Common myeloid progenitor, CD34-positive (primary cell): Measurements from ENCODE around the gene MUC12.
"Not testable (repeated sequence)": the region's sequence is repeated elsewhere in the genome, so short reads cannot be mapped to it uniquely, and the experiment has no call there.

ENCODE experiments used
- CTCF ChIA-PET: fragments of 350-600 bp; sonication (Branson Sonifier 250); formaldehyde crosslinking; loops from one replicate; lab custom pipeline; 2021; ENCODE audit warnings: antibody characterized with exemption; lab: Charles Lee
- POLR2A ChIA-PET: fragments of 350-600 bp; sonication (Branson Sonifier 250); formaldehyde crosslinking; loops from one replicate; lab custom pipeline; 2021; ENCODE audit warnings: antibody characterized with exemption; lab: Charles Lee
- DNase-seq, 3 donors: peaks; one replicate each; pipeline versions ENCODE4 v3.0.0 to v3.0.0-alpha.2; 2013
- H3K27ac ChIP-seq, 2 experiments: 1 replicate in 1 of 2; 2 replicates in 1 of 2; pipeline ENCODE4 v1.7.0; 2013; ENCODE audit warnings: inconsistent platforms in 2 of 2, low read length in 2 of 2, mild to moderate bottlenecking in 2 of 2, low read depth in 1 of 2, moderate library complexity in 1 of 2; ENCODE audit not compliant: severe bottlenecking in 2 of 2, insufficient read depth in 1 of 2, poor library complexity in 1 of 2
- H3K27me3 ChIP-seq, 5 experiments: replicated peaks in 2 of 5; 1 replicate in 3 of 5; 2 replicates in 2 of 5; pipeline versions ENCODE4 v1.6.1 to v1.7.0; 2013; ENCODE audit warnings: low read length in 4 of 5, mild to moderate bottlenecking in 2 of 5, moderate library complexity in 2 of 5, inconsistent platforms in 1 of 5; ENCODE audit not compliant: insufficient read depth in 5 of 5, control insufficient read depth in 4 of 5
- H3K36me3 ChIP-seq, 4 experiments: 1 replicate in 2 of 4; 2 replicates in 2 of 4; pipeline versions ENCODE4 v1.6.1 to v1.7.0; 2013; ENCODE audit warnings: low read length in 3 of 4, control low read depth in 1 of 4, mild to moderate bottlenecking in 1 of 4; ENCODE audit not compliant: control insufficient read depth in 4 of 4, insufficient read depth in 4 of 4
- H3K4me1 ChIP-seq, 4 experiments: 1 replicate in 3 of 4; 2 replicates in 1 of 4; pipeline versions ENCODE4 v1.6.1 to v1.7.1; 2013; ENCODE audit warnings: low read length in 3 of 4, mild to moderate bottlenecking in 3 of 4, control low read depth in 1 of 4, inconsistent platforms in 1 of 4, moderate library complexity in 1 of 4; ENCODE audit not compliant: control insufficient read depth in 4 of 4, insufficient read depth in 4 of 4; ENCODE audit errors: control extremely low read depth in 1 of 4
- H3K4me3 ChIP-seq, 7 experiments: 1 replicate in 4 of 7; 2 replicates in 3 of 7; pipeline versions ENCODE4 v1.5.1 to v1.7.0; 2013; ENCODE audit warnings: mild to moderate bottlenecking in 7 of 7, low read length in 6 of 7, moderate library complexity in 6 of 7, inconsistent platforms in 2 of 7, low read depth in 2 of 7, control low read depth in 1 of 7; ENCODE audit not compliant: insufficient read depth in 4 of 7, control insufficient read depth in 1 of 7; ENCODE audit errors: extremely low read depth in 1 of 7
- H3K9me3 ChIP-seq, 5 experiments: 1 replicate in 4 of 5; 2 replicates in 1 of 5; pipeline versions ENCODE4 v1.6.1 to v1.7.1; 2013; ENCODE audit warnings: low read length in 4 of 5, mild to moderate bottlenecking in 2 of 5, inconsistent platforms in 1 of 5, low read depth in 1 of 5, moderate library complexity in 1 of 5; ENCODE audit not compliant: control insufficient read depth in 4 of 5, insufficient read depth in 2 of 5; ENCODE audit errors: control extremely low read depth in 1 of 5
- WGBS: methylation state at CpG from one replicate; pipeline ENCODE4 v1.1.5; 2013; ENCODE audit not compliant: insufficient coverage; 5-methylcytosine and 5-hydroxymethylcytosine counted together

Gene MUC12

GRCh38 chr7:101058355-101058754 lies 89.0 kb downstream of the MUC12 start:
- H3K36me3 ChIP-seq = no peaks in the 10 kb centered on the region
- POLR2A ChIA-PET = no interaction called here
- H3K27me3 ChIP-seq = peaks cover 5 to 46% (median 19%) of the 10 kb centered on the region in 5 experiments
- peak; percentile 39 to 74 (median 67) for DNase-seq
- 31% methylated on average over 6 of the region's 9 CpGs for WGBS
- peaks cover 0 to 2% (median 0%) of the 10 kb centered on the region in 4 experiments for H3K4me1 ChIP-seq
- no peak overlapping the region for H3K27ac ChIP-seq
- no peaks in the 10 kb centered on the region for H3K9me3 ChIP-seq
- CTCF ChIA-PET = interaction anchor here (0.9 to 2.6 kb wide), 10 partner anchors 9 to 330 kb away, joined by 3 to 19 read pairs (median 7); partner anchors contain the start of gene ACHE
- H3K4me3 ChIP-seq = no peak overlapping the region

- no peak overlapping the region for H3K27ac ChIP-seq
- H3K4me3 ChIP-seq = no peak overlapping the region
- no peaks in the 10 kb centered on the region for H3K9me3 ChIP-seq
- POLR2A ChIA-PET = no interaction called here
- no peak for DNase-seq
- CTCF ChIA-PET = interaction anchor here (0.7 to 2.6 kb wide), 7 partner anchors 16 to 726 kb away, joined by 3 to 19 read pairs (median 6); partner anchors contain the start of gene ACHE
- H3K36me3 ChIP-seq = no peaks in the 10 kb centered on the region
- peaks cover 5 to 49% (median 17%) of the 10 kb centered on the region in 5 experiments for H3K27me3 ChIP-seq
- peaks cover 0 to 2% (median 0%) of the 10 kb centered on the region in 4 experiments for H3K4me1 ChIP-seq
- 31% methylated on average over 7 of the region's 9 CpGs for WGBS
Observed at GRCh38 chr7:101059620-101059942, 90.2 kb downstream of the MUC12 start.

- H3K27me3 ChIP-seq = peaks cover 3 to 47% (median 14%) of the 10 kb centered on the region in 5 experiments
- H3K4me1 ChIP-seq = peaks cover 0 to 2% (median 0%) of the 10 kb centered on the region in 4 experiments
- no peak overlapping the region for H3K4me3 ChIP-seq
- H3K9me3 ChIP-seq = no peaks in the 10 kb centered on the region
- CTCF ChIA-PET = interaction anchor here (1.0 kb wide), 1 partner anchor 78 kb away, joined by 3 read pairs; no protein-coding TSS in a partner anchor
- WGBS = no CpG with 5 or more reads among the region's 5 CpGs
- DNase-seq = no peak
- no peak overlapping the region for H3K27ac ChIP-seq
- POLR2A ChIA-PET = no interaction called here
- H3K36me3 ChIP-seq = no peaks in the 10 kb centered on the region
Observed at GRCh38 chr7:101060992-101061391, 91.6 kb downstream of the MUC12 start.

GRCh38 chr7:101064176-101064550 lies 94.8 kb downstream of the MUC12 start:
- H3K4me3 ChIP-seq, H3K4me1 ChIP-seq, POLR2A ChIA-PET, H3K27ac ChIP-seq, H3K36me3 ChIP-seq, H3K9me3 ChIP-seq: not testable (repeated sequence)
- H3K27me3 ChIP-seq = peaks cover 0 to 34% (median 3%) of the 10 kb centered on the region in 5 experiments
- DNase-seq = peak in 1 of 3 donors; percentile 7
- CTCF ChIA-PET = interaction anchor here (0.9 kb wide), 1 partner anchor 13 kb away, joined by 4 read pairs; no protein-coding TSS in a partner anchor
- 63% methylated on average over 9 of the region's 9 CpGs for WGBS

GRCh38 chr7:101065162-101065561 lies 95.8 kb downstream of the MUC12 start:
- POLR2A ChIA-PET, DNase-seq, H3K4me1 ChIP-seq, H3K4me3 ChIP-seq, H3K9me3 ChIP-seq, H3K27ac ChIP-seq, H3K36me3 ChIP-seq: not testable (repeated sequence)
- H3K27me3 ChIP-seq = peaks cover 0 to 34% (median 3%) of the 10 kb centered on the region in 5 experiments
- WGBS = 100% methylated on average over 1 of the region's 3 CpGs
- CTCF ChIA-PET = interaction anchor here (1.9 kb wide), 1 partner anchor 170 kb away, joined by 5 read pairs; no protein-coding TSS in a partner anchor

- 55% methylated on average over 14 of the region's 15 CpGs for WGBS
- no peak overlapping the region for H3K4me3 ChIP-seq
- H3K27ac ChIP-seq = no peak overlapping the region
- H3K36me3 ChIP-seq = no peaks in the 10 kb centered on the region
- no peak for DNase-seq
- H3K4me1 ChIP-seq = no peaks in the 10 kb centered on the region
- no peaks in the 10 kb centered on the region for H3K9me3 ChIP-seq
- ChIA-PET CTCF (interaction anchor here (1.3 to 2.7 kb wide), 3 partner anchors 11 to 172 kb away, joined by 4 to 8 read pairs (median 5); no protein-coding TSS in a partner anchor), POLR2A (interaction anchor here (0.6 kb wide), 1 partner anchor 202 kb away, joined by 3 read pairs; no protein-coding TSS in a partner anchor)
- peaks cover 0 to 34% (median 3%) of the 10 kb centered on the region in 5 experiments for H3K27me3 ChIP-seq
Observed at GRCh38 chr7:101066141-101066832, 96.9 kb downstream of the MUC12 start.

GRCh38 chr7:101066833-101067177 lies 97.4 kb downstream of the MUC12 start:
- ChIA-PET CTCF (interaction anchor here (1.3 to 2.7 kb wide), 2 partner anchors 11 to 14 kb away, joined by 4 to 8 read pairs; no protein-coding TSS in a partner anchor), POLR2A (interaction anchor here (0.6 kb wide), 1 partner anchor 202 kb away, joined by 3 read pairs; no protein-coding TSS in a partner anchor)
- H3K9me3 ChIP-seq = no peaks in the 10 kb centered on the region
- no peaks in the 10 kb centered on the region for H3K4me1 ChIP-seq
- H3K27me3 ChIP-seq = peaks cover 0 to 34% (median 3%) of the 10 kb centered on the region in 5 experiments
- H3K27ac ChIP-seq = no peak overlapping the region
- H3K36me3 ChIP-seq = no peaks in the 10 kb centered on the region
- WGBS = 58% methylated on average over 7 of the region's 7 CpGs
- no peak for DNase-seq
- H3K4me3 ChIP-seq = no peak overlapping the region
